HG03565 (cell line): Measurements from ENCODE around the gene OAT.

Experiments
- ATAC-seq: cut with Tn5 transposase; IDR thresholded peaks from one replicate; pipeline ENCODE4 v1.9.1; 2021; ENCODE audit warnings: mild to moderate bottlenecking, moderate library complexity; ENCODE audit not compliant: unreplicated experiment

OAT gene

GRCh38 chr10:124356701-124357560 is 61.8 kb downstream of the OAT start:
- no peak for ATAC-seq

- no peak for ATAC-seq
Measured at GRCh38 chr10:124354411-124355382, 64.0 kb downstream of the OAT start.

DNA sequence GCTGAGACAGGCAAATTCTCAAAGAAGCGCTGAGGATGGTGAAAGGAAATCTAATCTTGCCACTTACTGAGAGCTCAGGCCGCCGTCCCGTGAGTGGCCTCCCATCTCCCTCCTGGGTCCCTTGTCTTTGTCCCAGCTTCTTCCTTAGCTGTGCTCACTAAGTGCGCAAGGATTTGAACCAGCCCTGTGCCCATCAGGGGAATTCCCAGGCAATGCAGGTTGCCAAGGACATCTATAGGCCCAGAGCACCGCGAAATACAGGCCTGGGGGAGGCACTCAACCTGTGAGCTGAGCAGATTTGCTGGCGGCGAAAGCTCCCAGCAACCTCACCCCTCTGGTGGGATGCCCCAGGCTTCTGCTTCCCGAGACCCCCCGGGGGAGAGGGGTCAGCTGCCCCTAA is 64.8 kb downstream of the OAT start:
- ATAC-seq: no peak

DNA sequence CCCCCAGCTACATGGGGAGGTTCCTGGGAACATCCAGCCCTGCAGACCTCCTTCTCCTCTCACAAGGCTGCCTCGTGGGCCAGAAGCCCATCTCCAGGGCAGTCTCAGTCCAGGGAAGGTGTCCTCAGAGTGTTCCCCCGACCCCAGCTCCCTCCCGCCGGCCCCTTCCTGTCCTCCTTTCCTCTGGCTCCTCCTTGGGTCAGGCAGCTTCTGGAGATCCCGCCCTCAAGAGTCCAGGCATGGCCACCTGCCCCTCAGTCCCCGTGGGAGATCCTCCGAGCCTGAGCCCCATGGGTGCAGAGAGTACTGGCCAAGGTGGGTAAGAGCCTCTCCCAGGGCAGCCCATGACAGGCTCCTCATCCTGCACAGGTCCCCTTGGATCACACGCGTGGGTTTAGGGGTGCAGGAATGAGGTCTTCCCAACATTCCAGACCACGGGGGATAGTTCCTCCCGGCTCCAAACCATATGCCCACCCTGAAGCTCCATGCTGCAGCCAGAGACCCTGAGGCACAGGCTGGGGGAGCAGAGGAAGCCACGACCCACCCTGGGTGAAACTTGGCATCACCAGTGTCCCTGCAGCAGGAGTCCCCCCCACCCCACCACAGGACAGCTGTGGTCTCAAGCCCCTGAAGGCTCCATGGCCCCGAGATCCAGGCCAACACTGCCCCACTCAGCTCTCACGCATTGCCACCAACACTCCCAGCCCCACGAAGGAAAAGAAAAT is 65.5 kb downstream of the OAT start:
- no peak for ATAC-seq

DNA sequence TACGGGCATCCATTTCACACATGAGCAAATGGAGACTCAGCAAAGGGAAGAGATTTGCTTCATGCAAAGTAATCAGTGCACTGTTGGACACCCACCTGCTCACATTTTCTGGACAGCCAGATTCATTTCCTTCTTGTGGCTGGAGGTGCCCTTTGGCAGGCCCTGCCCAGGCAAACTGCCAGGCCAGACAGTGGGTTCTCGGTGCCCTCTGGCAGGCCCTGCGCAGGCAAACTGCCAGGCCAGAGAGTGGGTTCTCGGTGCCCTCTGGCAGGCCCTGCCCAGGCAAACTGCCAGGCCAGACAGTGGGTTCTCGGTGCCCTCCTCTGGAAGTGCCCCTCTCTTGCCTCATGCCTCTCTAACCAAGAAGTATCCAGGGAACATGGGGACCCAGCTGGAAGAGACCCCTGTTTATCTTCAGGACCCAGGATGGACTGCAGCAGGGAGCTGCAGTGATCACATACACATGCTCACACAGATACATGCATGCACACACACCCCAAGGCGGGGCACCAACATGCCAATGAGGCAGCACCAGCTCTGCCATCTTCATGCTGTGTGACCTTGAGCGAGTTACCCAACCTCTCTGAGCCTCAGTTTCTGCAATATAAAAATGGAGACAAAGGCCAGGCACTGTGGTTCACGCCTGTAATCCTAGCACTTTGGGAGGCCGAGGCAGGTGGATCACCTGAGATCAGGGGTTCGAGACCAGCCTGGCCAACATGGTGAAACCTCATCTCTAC is 67.1 kb downstream of the OAT start:
- ATAC-seq: no peak

- no peak for ATAC-seq
Measured at GRCh38 chr10:124350806-124351205, 67.9 kb downstream of the OAT start.

DNA sequence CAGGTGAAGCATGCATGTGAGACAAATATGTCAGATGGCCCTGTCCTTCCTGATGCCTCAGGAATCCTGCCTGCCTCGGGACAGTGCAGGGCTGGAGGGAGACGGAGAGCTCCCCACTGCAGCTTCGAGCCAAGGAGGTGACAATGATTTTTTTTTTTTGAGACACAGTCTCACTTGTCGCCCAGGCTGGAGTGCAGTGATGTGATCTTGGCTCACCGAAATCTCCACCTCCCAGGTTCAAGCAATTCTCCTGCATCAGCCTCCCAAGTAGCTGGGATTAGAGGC is 68.8 kb downstream of the OAT start:
- ATAC-seq: no peak

- no peak for ATAC-seq
Measured at GRCh38 chr10:124349231-124349995, 69.3 kb downstream of the OAT start.

- ATAC-seq: no peak
Measured at GRCh38 chr10:124348801-124349200, 69.9 kb downstream of the OAT start.

GRCh38 chr10:124347956-124348355 is 70.8 kb downstream of the OAT start:
- ATAC-seq: no peak
